ENCODE results near the gene TMEM231.
A peak's percentile ranks its signal among the peaks of the same experiment; 100 is the strongest.
"Not testable (repeated sequence)": the region's sequence is repeated elsewhere in the genome, so short reads cannot be mapped to it uniquely, and the experiment has no call there.

TMEM231 gene

GRCh38 chr16:75555707-75556430 is at the start of gene TMEM231:
TSS of gene TMEM231 (minus strand) at chr16:75556252. CDS start at chr16:75556209, 43 bp downstream.
- Mint-ChIP-seq H3K36me3 (ENCODE audit: low read depth) (no peaks in the 10 kb centered on the region), H3K27ac (peak within 1 kb of the TSS; percentile 86), H3K4me3 (peak within 1 kb of the TSS; percentile 87), H3K27me3 (peaks cover 6% of the 10 kb centered on the region), H3K9me3 (no peaks in the 10 kb centered on the region), H3K4me1 (peaks cover 8% of the 10 kb centered on the region)
- ATAC-seq (peak; percentile 96), DNase-seq (peak; percentile 98)

GRCh38 chr16:75603241-75603640 is 47.2 kb upstream of the TMEM231 start:
- peaks cover 11% of the 10 kb centered on the region for H3K9me3 Mint-ChIP-seq
- DNase-seq (no peak), ATAC-seq (no peak)
- H3K36me3 Mint-ChIP-seq (ENCODE audit: low read depth): peaks cover 53% of the 10 kb centered on the region
- H3K27me3 Mint-ChIP-seq: no peaks in the 10 kb centered on the region
- peaks cover 8% of the 10 kb centered on the region for H3K4me1 Mint-ChIP-seq
- no peak overlapping the region for H3K27ac Mint-ChIP-seq
- no peak overlapping the region for H3K4me3 Mint-ChIP-seq

GRCh38 chr16:75599452-75600277 is 43.6 kb upstream of the TMEM231 start:
- no peak overlapping the region for H3K27ac Mint-ChIP-seq
- H3K4me1 Mint-ChIP-seq: peaks cover 11% of the 10 kb centered on the region
- peaks cover 11% of the 10 kb centered on the region for H3K9me3 Mint-ChIP-seq
- peaks cover 62% of the 10 kb centered on the region for H3K36me3 Mint-ChIP-seq (ENCODE audit: low read depth)
- no peak overlapping the region for H3K4me3 Mint-ChIP-seq
- ATAC-seq (no peak), DNase-seq (no peak)
- H3K27me3 Mint-ChIP-seq: no peaks in the 10 kb centered on the region

- Mint-ChIP-seq H3K27me3 (no peaks in the 10 kb centered on the region), H3K36me3 (ENCODE audit: low read depth) (peaks cover 24% of the 10 kb centered on the region), H3K4me3 (no peak overlapping the region)
Observed at GRCh38 chr16:75593825-75594820, 38.1 kb upstream of the TMEM231 start.

GRCh38 chr16:75593308-75593707 is 37.3 kb upstream of the TMEM231 start:
- H3K4me1 Mint-ChIP-seq: peaks cover 14% of the 10 kb centered on the region
- no peak for DNase-seq
- no peaks in the 10 kb centered on the region for H3K27me3 Mint-ChIP-seq
- no peak overlapping the region for H3K27ac Mint-ChIP-seq
- no peaks in the 10 kb centered on the region for H3K9me3 Mint-ChIP-seq
- peaks cover 23% of the 10 kb centered on the region for H3K36me3 Mint-ChIP-seq (ENCODE audit: low read depth)
- no peak overlapping the region for H3K4me3 Mint-ChIP-seq
- ATAC-seq: no peak

More at GRCh38 chr16:75593825-75594820, 38.1 kb upstream of the TMEM231 start:
- ATAC-seq (peak; percentile 80), DNase-seq (peak; percentile 7)
- Mint-ChIP-seq H3K9me3 (no peaks in the 10 kb centered on the region), H3K27ac (peak overlapping the region; percentile 76), H3K4me1 (peaks cover 14% of the 10 kb centered on the region)

- H3K27ac Mint-ChIP-seq, H3K9me3 Mint-ChIP-seq, ATAC-seq, H3K27me3 Mint-ChIP-seq, DNase-seq, H3K4me3 Mint-ChIP-seq: not testable (repeated sequence)
- Mint-ChIP-seq H3K36me3 (ENCODE audit: low read depth) (peaks cover 11% of the 10 kb centered on the region), H3K4me1 (peaks cover 14% of the 10 kb centered on the region)
Observed at GRCh38 chr16:75591927-75592326, 35.9 kb upstream of the TMEM231 start.

- Mint-ChIP-seq H3K4me1 (peaks cover 14% of the 10 kb centered on the region), H3K36me3 (ENCODE audit: low read depth) (peaks cover 8% of the 10 kb centered on the region), H3K4me3 (no peak overlapping the region), H3K27me3 (no peaks in the 10 kb centered on the region), H3K27ac (no peak overlapping the region), H3K9me3 (no peaks in the 10 kb centered on the region)
- DNase-seq (no peak), ATAC-seq (no peak)
Observed at GRCh38 chr16:75590920-75591843, 35.1 kb upstream of the TMEM231 start.

- Mint-ChIP-seq H3K27me3 (no peaks in the 10 kb centered on the region), H3K9me3 (no peaks in the 10 kb centered on the region)
Observed at GRCh38 chr16:75589306-75589705, 33.3 kb upstream of the TMEM231 start.

GRCh38 chr16:75588716-75589115 is 32.7 kb upstream of the TMEM231 start:
- no peak overlapping the region for H3K4me3 Mint-ChIP-seq

More at GRCh38 chr16:75589306-75589705, 33.3 kb upstream of the TMEM231 start:
- H3K4me3 Mint-ChIP-seq: no peak overlapping the region
- peaks cover 7% of the 10 kb centered on the region for H3K36me3 Mint-ChIP-seq (ENCODE audit: low read depth)
- H3K27ac Mint-ChIP-seq: no peak overlapping the region
- DNase-seq (no peak), ATAC-seq (no peak)
- peaks cover 9% of the 10 kb centered on the region for H3K4me1 Mint-ChIP-seq

GRCh38 chr16:75584108-75584507 is 28.1 kb upstream of the TMEM231 start:
- no peaks in the 10 kb centered on the region for H3K27me3 Mint-ChIP-seq
- ATAC-seq: no peak
- H3K27ac Mint-ChIP-seq: no peak overlapping the region
- H3K4me3 Mint-ChIP-seq: no peak overlapping the region
- no peak for DNase-seq
- peaks cover 10% of the 10 kb centered on the region for H3K4me1 Mint-ChIP-seq
- peaks cover 6% of the 10 kb centered on the region for H3K36me3 Mint-ChIP-seq (ENCODE audit: low read depth)
- H3K9me3 Mint-ChIP-seq: no peaks in the 10 kb centered on the region

More at GRCh38 chr16:75588716-75589115, 32.7 kb upstream of the TMEM231 start:
- Mint-ChIP-seq H3K4me1 (peaks cover 3% of the 10 kb centered on the region), H3K36me3 (ENCODE audit: low read depth) (peaks cover 6% of the 10 kb centered on the region), H3K27me3 (no peaks in the 10 kb centered on the region), H3K27ac (no peak overlapping the region), H3K9me3 (no peaks in the 10 kb centered on the region)
- ATAC-seq: no peak
- no peak for DNase-seq

- peaks cover 24% of the 10 kb centered on the region for H3K36me3 Mint-ChIP-seq (ENCODE audit: low read depth)
- H3K27me3 Mint-ChIP-seq: no peaks in the 10 kb centered on the region
- peak overlapping the region; percentile 31 for H3K27ac Mint-ChIP-seq
- no peak overlapping the region for H3K4me3 Mint-ChIP-seq
- ATAC-seq (no peak), DNase-seq (no peak)
- H3K9me3 Mint-ChIP-seq: no peaks in the 10 kb centered on the region
- H3K4me1 Mint-ChIP-seq: peaks cover 21% of the 10 kb centered on the region
Observed at GRCh38 chr16:75579281-75579834, 23.3 kb upstream of the TMEM231 start.

GRCh38 chr16:75578725-75579124 is 22.7 kb upstream of the TMEM231 start:
- peaks cover 24% of the 10 kb centered on the region for H3K36me3 Mint-ChIP-seq (ENCODE audit: low read depth)
- peaks cover 21% of the 10 kb centered on the region for H3K4me1 Mint-ChIP-seq
- no peak for ATAC-seq
- H3K4me3 Mint-ChIP-seq: no peak overlapping the region
- DNase-seq: no peak
- H3K9me3 Mint-ChIP-seq: no peaks in the 10 kb centered on the region
- H3K27ac Mint-ChIP-seq: peak overlapping the region; percentile 23
- H3K27me3 Mint-ChIP-seq: no peaks in the 10 kb centered on the region

- Mint-ChIP-seq H3K36me3 (ENCODE audit: low read depth) (peaks cover 28% of the 10 kb centered on the region), H3K4me3 (no peak overlapping the region), H3K27ac (no peak overlapping the region), H3K27me3 (no peaks in the 10 kb centered on the region), H3K4me1 (peaks cover 21% of the 10 kb centered on the region), H3K9me3 (no peaks in the 10 kb centered on the region)
- no peak for DNase-seq
- no peak for ATAC-seq
Observed at GRCh38 chr16:75578212-75578611, 22.2 kb upstream of the TMEM231 start.

Data from activated naive CD8-positive, alpha-beta T cell treated with anti-CD3 and anti-CD28 coated beads, Interleukin-2, amount 50 U/mL, for 24 hours (primary cell).